OCI-LY7 (cell line): ENCODE measurements around the gene SRSF4. TPM values are rescaled to one million over a fixed set of nuclear protein-coding genes. Genes with fewer than 3 reads are reported as not detected.
A peak's percentile ranks its signal among the peaks of the same experiment; 100 is the strongest.

ENCODE experiments used
- BruUV-seq: library from RNA; stranded (reverse); fragments of 400-500 nt; replicated peaks from 2 replicates; lab custom pipeline; 2021; lab: Mats Ljungman, UMichigan
- CTCF ChIA-PET: fragments of 300-600 bp; sonication (Branson Sonifier 250); formaldehyde crosslinking; loops from one replicate; lab custom pipeline; 2022; ENCODE audit warnings: antibody characterized with exemption; ENCODE audit not compliant: unreplicated experiment; lab: Charles Lee
- POLR2A ChIA-PET: fragments of 300-600 bp; sonication (Branson Sonifier 250); formaldehyde crosslinking; loops from one replicate; lab custom pipeline; 2022; ENCODE audit warnings: antibody characterized with exemption; lab: Charles Lee
- DNase-seq: peaks from one replicate; pipeline ENCODE4 v3.0.0-alpha.2; 2015; ENCODE audit warnings: low spot score
- H2AFZ ChIP-seq: fragments of 200-600 bp; sonication (generic), shearing (Covaris generic); 2 replicates; pipeline ENCODE4 v1.6.1; 2014; ENCODE audit warnings: mild to moderate bottlenecking, antibody characterized with exemption, low read length, moderate library complexity
- H3K27ac ChIP-seq: fragments of 200-600 bp; sonication (generic); 2 replicates; pipeline ENCODE4 v1.5.1; 2014; ENCODE audit warnings: mixed run types, low read depth, mild to moderate bottlenecking, moderate library complexity, low read length, inconsistent platforms; ENCODE audit not compliant: poor library complexity, severe bottlenecking
- H3K36me3 ChIP-seq: fragments of 200-600 bp; sonication (generic); 2 replicates; pipeline ENCODE4 v1.6.1; 2014; ENCODE audit warnings: mild to moderate bottlenecking, antibody characterized with exemption, low read length, moderate library complexity, mixed read lengths; ENCODE audit not compliant: insufficient read depth
- H3K4me1 ChIP-seq: fragments of 200-600 bp; sonication (generic); 2 replicates; pipeline ENCODE4 v1.5.1; 2014; ENCODE audit warnings: mild to moderate bottlenecking, low read length; ENCODE audit not compliant: insufficient read depth, poor library complexity, severe bottlenecking
- H3K4me2 ChIP-seq: fragments of 200-600 bp; sonication (generic); 2 replicates; pipeline ENCODE4 v1.6.1; 2014; ENCODE audit warnings: mild to moderate bottlenecking, low read length
- H3K4me3 ChIP-seq: fragments of 200-600 bp; sonication (generic); 2 replicates; pipeline ENCODE4 v1.5.1; 2014; ENCODE audit warnings: mild to moderate bottlenecking, low read depth, low read length; ENCODE audit not compliant: poor library complexity, severe bottlenecking
- H3K79me2 ChIP-seq: fragments of 200-600 bp; sonication (generic); 2 replicates; pipeline ENCODE4 v1.6.1; 2016; ENCODE audit warnings: low read depth, mild to moderate bottlenecking, low read length, moderate library complexity, mixed read lengths; ENCODE audit not compliant: insufficient read depth
- H3K9me2 ChIP-seq: fragments of 200-600 bp; sonication (generic); 2 replicates; pipeline ENCODE4 v1.6.1; 2016; ENCODE audit warnings: mild to moderate bottlenecking, low read length, mixed read lengths; ENCODE audit not compliant: insufficient read depth
- H3K9me3 ChIP-seq: fragments of 200-600 bp; sonication (generic); 2 replicates; pipeline ENCODE4 v1.6.1; 2014; ENCODE audit warnings: mild to moderate bottlenecking, mixed run types, low read length, mixed read lengths
- H4K20me1 ChIP-seq: fragments of 200-600 bp; sonication (generic); 2 replicates; pipeline ENCODE4 v1.6.1; 2014; ENCODE audit warnings: mild to moderate bottlenecking, antibody characterized with exemption, low read length, moderate library complexity, mixed read lengths; ENCODE audit not compliant: insufficient read depth
- CTCF ChIP-seq: fragments of 200-600 bp; sonication (generic); conservative IDR thresholded peaks from 2 replicates; pipeline ENCODE4 v1.5.1; 2014; ENCODE audit warnings: mild to moderate bottlenecking, antibody characterized with exemption, low read length, moderate library complexity, mixed read lengths
- EZH2phosphoT487 ChIP-seq: fragments of 200-600 bp; sonication (generic); IDR thresholded peaks from 2 replicates; pipeline ENCODE4 v1.6.1; 2018; ENCODE audit warnings: low read depth, borderline replicate concordance, mild to moderate bottlenecking, mixed run types, antibody characterized with exemption, low read length, moderate library complexity, mixed read lengths
- intact Hi-C: fragments of 100-400 bp; cut with micrococcal nuclease; formaldehyde crosslinking; loops from one replicate; pipeline ENCODE4 v1.10.0; 2022; ENCODE audit not compliant: unreplicated experiment
- total RNA-seq, 2 experiments: library from RNA; depleted of rRNA in 1 of 2; stranded (reverse); fragments of >200 nt in 1 of 2; shearing (Covaris generic) in 1 of 2; gene quantifications; 2 replicates each; pipeline ENCODE4 v1.2.3, GENCODE V29; 2014 to 2022

Gene SRSF4
- total RNA-seq, 2 experiments from 2014 or later: 52.8 to 122 TPM

- Histone ChIP-seq H2AFZ (no peak overlapping the region), H3K4me2 (no peak overlapping the region), H3K9me3 (no peaks in the 10 kb centered on the region), H3K27ac (no peak overlapping the region), H3K79me2 (no peaks in the 10 kb centered on the region), H3K4me3 (no peak overlapping the region), H4K20me1 (no peaks in the 10 kb centered on the region), H3K9me2 (no peaks in the 10 kb centered on the region), H3K4me1 (no peaks in the 10 kb centered on the region), H3K36me3 (peaks cover 30% of the 10 kb centered on the region)
- ChIA-PET CTCF (no interaction called here), POLR2A (no interaction called here)
- no TSS peak for BruUV-seq
- intact Hi-C loops: loop anchor here (5.0 to 10.0 kb wide), 3 partner anchors 126 to 416 kb away; no protein-coding TSS in a partner anchor
- TF ChIP-seq CTCF: no peak
- no peak for DNase-seq
These were observed 19.4 kb upstream of the SRSF4 start for GRCh38 chr1:29200906-29201594.

GRCh38 chr1:29197993-29198392 is 16.3 kb upstream of the SRSF4 start:
- no peak overlapping the region for H2AFZ ChIP-seq
- no peaks in the 10 kb centered on the region for H3K9me2 ChIP-seq
- DNase-seq: no peak
- H4K20me1 ChIP-seq: no peaks in the 10 kb centered on the region
- H3K4me1 ChIP-seq: no peaks in the 10 kb centered on the region
- intact Hi-C loops: loop anchor here (1.0 kb wide), 1 partner anchor 316 kb away; no protein-coding TSS in a partner anchor
- ChIA-PET POLR2A (interaction anchor here (0.5 to 1.6 kb wide), 3 partner anchors 16 to 952 kb away, joined by 4 to 7 read pairs (median 5); partner anchors contain the start of gene SRSF4), CTCF (interaction anchor here (0.9 to 1.3 kb wide), 2 partner anchors 164 to 316 kb away, joined by 3 to 4 read pairs; no protein-coding TSS in a partner anchor)
- no peaks in the 10 kb centered on the region for H3K79me2 ChIP-seq
- TF ChIP-seq CTCF (no peak), EZH2phosphoT487 (no peak)
- no TSS peak for BruUV-seq
- no peak overlapping the region for H3K4me3 ChIP-seq
- H3K27ac ChIP-seq: no peak overlapping the region
- H3K36me3 ChIP-seq: peaks cover 39% of the 10 kb centered on the region
- no peak overlapping the region for H3K4me2 ChIP-seq
- H3K9me3 ChIP-seq: no peaks in the 10 kb centered on the region

GRCh38 chr1:29197590-29197924 is 15.9 kb upstream of the SRSF4 start:
- POLR2A ChIA-PET: interaction anchor here (0.5 to 1.6 kb wide), 3 partner anchors 15 to 951 kb away, joined by 4 to 7 read pairs (median 5); partner anchors contain the start of gene SRSF4
- Histone ChIP-seq H3K4me2 (no peak overlapping the region), H3K9me3 (no peaks in the 10 kb centered on the region), H3K4me3 (no peak overlapping the region), H2AFZ (no peak overlapping the region), H3K27ac (no peak overlapping the region), H3K36me3 (peaks cover 39% of the 10 kb centered on the region), H3K9me2 (no peaks in the 10 kb centered on the region), H3K4me1 (no peaks in the 10 kb centered on the region), H4K20me1 (no peaks in the 10 kb centered on the region), H3K79me2 (no peaks in the 10 kb centered on the region)
- CTCF ChIA-PET: interaction anchor here (0.6 to 1.3 kb wide), 3 partner anchors 18 to 316 kb away, joined by 3 to 4 read pairs (median 3); no protein-coding TSS in a partner anchor
- intact Hi-C loops: loop anchor here (1.0 kb wide), 1 partner anchor 315 kb away; no protein-coding TSS in a partner anchor
- BruUV-seq: no TSS peak
- peak; percentile 76 for TF ChIP-seq CTCF
- no peak for TF ChIP-seq EZH2phosphoT487
- peak; percentile 67 for DNase-seq
